H9 (cell line): ENCODE data around the gene NEK6. TPM values are rescaled to one million over a fixed set of nuclear protein-coding genes. Genes with fewer than 3 reads are reported as not detected.
A peak's percentile ranks its signal among the peaks of the same experiment; 100 is the strongest.

Source experiments
- DNase-seq: peaks from one replicate; pipeline ENCODE4 v3.0.0-alpha.2; 2017
- H2AFZ ChIP-seq: one replicate; pipeline ENCODE4 v1.6.1; 2013; ENCODE audit warnings: mild to moderate bottlenecking, low read length, control low read depth, moderate library complexity
- H2AK5ac ChIP-seq: 2 replicates; pipeline ENCODE4 v1.6.1; 2013; ENCODE audit warnings: low read length, control low read depth, mixed read lengths; ENCODE audit not compliant: insufficient read length
- H2BK120ac ChIP-seq: one replicate; pipeline ENCODE4 v1.6.1; 2013; ENCODE audit warnings: low read depth, mild to moderate bottlenecking, low read length, control low read depth, inconsistent platforms; ENCODE audit not compliant: poor library complexity, severe bottlenecking
- H2BK12ac ChIP-seq: 2 replicates; pipeline ENCODE4 v1.6.1; 2013; ENCODE audit warnings: low read length, control low read depth, mixed read lengths, low read depth; ENCODE audit not compliant: insufficient read length
- H2BK15ac ChIP-seq: 2 replicates; pipeline ENCODE4 v1.6.1; 2013; ENCODE audit warnings: low read depth, low read length, control low read depth
- H2BK20ac ChIP-seq: one replicate; pipeline ENCODE4 v1.6.1; 2013; ENCODE audit warnings: low read depth, mild to moderate bottlenecking, low read length, control low read depth, inconsistent platforms; ENCODE audit not compliant: poor library complexity, severe bottlenecking
- H2BK5ac ChIP-seq: 2 replicates; pipeline ENCODE4 v1.6.1; 2013; ENCODE audit warnings: low read length, control low read depth, mixed read lengths; ENCODE audit not compliant: insufficient read length
- H3K14ac ChIP-seq: 2 replicates; pipeline ENCODE4 v1.6.1; 2013; ENCODE audit warnings: low read length, control low read depth; ENCODE audit not compliant: insufficient read depth
- H3K18ac ChIP-seq: 2 replicates; pipeline ENCODE4 v1.6.1; 2013; ENCODE audit warnings: low read depth, mild to moderate bottlenecking, mixed read lengths, low read length, control low read depth; ENCODE audit not compliant: insufficient read length
- H3K23ac ChIP-seq: 2 replicates; pipeline ENCODE4 v1.6.1; 2013; ENCODE audit warnings: low read length, control low read depth, mixed read lengths, low read depth; ENCODE audit not compliant: insufficient read length
- H3K23me2 ChIP-seq: 2 replicates; pipeline ENCODE4 v1.6.1; 2013; ENCODE audit warnings: low read depth, mild to moderate bottlenecking, mixed read lengths, low read length, control low read depth; ENCODE audit not compliant: insufficient read length, poor library complexity, severe bottlenecking
- H3K27ac ChIP-seq: 2 replicates; pipeline ENCODE4 v1.5.1; 2013; ENCODE audit warnings: low read length, control low read depth, mixed read lengths, low read depth; ENCODE audit not compliant: insufficient read length
- H3K27me3 ChIP-seq: 2 replicates; pipeline ENCODE4 v1.6.1; 2013; ENCODE audit warnings: low read length, control low read depth, inconsistent platforms; ENCODE audit not compliant: insufficient read depth
- H3K4ac ChIP-seq: 2 replicates; pipeline ENCODE4 v1.6.1; 2013; ENCODE audit warnings: low read depth, mild to moderate bottlenecking, control low read depth, inconsistent platforms, low read length, moderate library complexity
- H3K4me1 ChIP-seq: 2 replicates; pipeline ENCODE4 v1.6.1; 2013; ENCODE audit warnings: low read length, control low read depth, inconsistent platforms; ENCODE audit not compliant: insufficient read depth
- H3K4me2 ChIP-seq: 2 replicates; pipeline ENCODE4 v1.6.1; 2013; ENCODE audit warnings: low read length, control low read depth, mixed read lengths; ENCODE audit not compliant: insufficient read length, insufficient read depth
- H3K56ac ChIP-seq: 2 replicates; pipeline ENCODE4 v1.6.1; 2013; ENCODE audit warnings: low read depth, mild to moderate bottlenecking, mixed read lengths, low read length, control low read depth; ENCODE audit not compliant: insufficient read length
- H3K79me1 ChIP-seq: 2 replicates; pipeline ENCODE4 v1.6.1; 2013; ENCODE audit warnings: low read depth, mild to moderate bottlenecking, moderate library complexity, low read length, control low read depth, inconsistent platforms; ENCODE audit not compliant: insufficient read depth, poor library complexity, severe bottlenecking
- H3K79me2 ChIP-seq: 2 replicates; pipeline ENCODE4 v1.6.1; 2013; ENCODE audit warnings: low read length, control low read depth, inconsistent platforms; ENCODE audit not compliant: insufficient read depth
- H3K9ac ChIP-seq: 2 replicates; pipeline ENCODE4 v1.6.1; 2013; ENCODE audit warnings: low read length, control low read depth, mixed read lengths; ENCODE audit not compliant: insufficient read length; ENCODE audit errors: extremely low read depth
- H3K9me3 ChIP-seq: one replicate; pipeline ENCODE4 v1.6.1; 2013; ENCODE audit warnings: low read depth, low read length, inconsistent platforms; ENCODE audit not compliant: control insufficient read depth
- H3T11ph ChIP-seq: one replicate; pipeline ENCODE4 v1.6.1; 2013; ENCODE audit warnings: mild to moderate bottlenecking, low read length, control low read depth, inconsistent platforms
- H4K20me1 ChIP-seq: one replicate; pipeline ENCODE4 v1.6.1; 2013; ENCODE audit not compliant: control insufficient read depth, insufficient read length, insufficient read depth
- H4K5ac ChIP-seq: 2 replicates; pipeline ENCODE4 v1.6.1; 2013; ENCODE audit warnings: low read depth, mild to moderate bottlenecking, mixed read lengths, low read length, control low read depth; ENCODE audit not compliant: insufficient read length
- H4K8ac ChIP-seq: replicated peaks from 2 replicates; pipeline ENCODE4 v1.6.1; 2013; ENCODE audit warnings: low read length, control low read depth, mixed read lengths, low read depth; ENCODE audit not compliant: insufficient read length
- H4K91ac ChIP-seq: 2 replicates; pipeline ENCODE4 v1.6.1; 2013; ENCODE audit warnings: low read depth, mild to moderate bottlenecking, moderate library complexity, mixed read lengths, low read length, control low read depth; ENCODE audit not compliant: insufficient read length
- H3K27ac Mint-ChIP-seq, 3 experiments: 2 replicates in 2 of 3; 3 replicates in 1 of 3; pipeline ENCODE4 v1.8.0; 2020 to 2021; ENCODE audit warnings: mixed read lengths in 3 of 3, mild to moderate bottlenecking in 1 of 3, moderate library complexity in 1 of 3
- H3K27me3 Mint-ChIP-seq: 2 replicates; pipeline ENCODE4 v1.8.0; 2021; ENCODE audit warnings: low read depth, mild to moderate bottlenecking, moderate library complexity, mixed read lengths
- H3K36me3 Mint-ChIP-seq, 3 experiments: 2 replicates in 2 of 3; 3 replicates in 1 of 3; pipeline ENCODE4 v1.8.0; 2020 to 2021; ENCODE audit warnings: low read depth in 3 of 3, mixed read lengths in 3 of 3; ENCODE audit not compliant: insufficient read depth in 1 of 3
- H3K4me1 Mint-ChIP-seq, 2 experiments: 2 replicates each; pipeline ENCODE4 v1.8.0; 2020; ENCODE audit warnings: mixed read lengths in 2 of 2
- H3K4me3 Mint-ChIP-seq, 2 experiments: 2 replicates in 1 of 2; 3 replicates in 1 of 2; pipeline ENCODE4 v1.8.0; 2020 to 2021; ENCODE audit warnings: mild to moderate bottlenecking in 2 of 2, mixed read lengths in 2 of 2, moderate library complexity in 1 of 2
- H3K9me3 Mint-ChIP-seq, 2 experiments: 2 replicates in 1 of 2; 3 replicates in 1 of 2; pipeline ENCODE4 v1.8.0; 2020; ENCODE audit warnings: mild to moderate bottlenecking in 2 of 2, mixed read lengths in 2 of 2, moderate library complexity in 1 of 2
- whole genome bisulfite sequencing: extraction: QIAGEN DNeasy Blood & Tissue Kit; methylation state at CpG from one replicate; pipeline ENCODE4 v1.1.7; 2013; ENCODE audit warnings: missing lambda C conversion rate, low lambda C conversion rate, mixed read lengths; ENCODE audit not compliant: insufficient read length; ENCODE audit errors: extremely low coverage; 5-methylcytosine and 5-hydroxymethylcytosine counted together
- total RNA-seq: library from RNA; stranded (reverse); gene quantifications from 2 replicates; pipeline ENCODE4 v1.2.1, GENCODE V29; 2021
- TF ChIP-seq, protein P1 (sequence below): fragments of 200-600 bp; sonication (generic); conservative IDR thresholded peaks from 3 replicates; pipeline ENCODE4 v1.8.0; 2021; ENCODE audit warnings: antibody characterized with exemption, mild to moderate bottlenecking

The NEK6 gene
- total RNA-seq, 1 experiment from 2014 or later = 14.3 TPM

DNA sequence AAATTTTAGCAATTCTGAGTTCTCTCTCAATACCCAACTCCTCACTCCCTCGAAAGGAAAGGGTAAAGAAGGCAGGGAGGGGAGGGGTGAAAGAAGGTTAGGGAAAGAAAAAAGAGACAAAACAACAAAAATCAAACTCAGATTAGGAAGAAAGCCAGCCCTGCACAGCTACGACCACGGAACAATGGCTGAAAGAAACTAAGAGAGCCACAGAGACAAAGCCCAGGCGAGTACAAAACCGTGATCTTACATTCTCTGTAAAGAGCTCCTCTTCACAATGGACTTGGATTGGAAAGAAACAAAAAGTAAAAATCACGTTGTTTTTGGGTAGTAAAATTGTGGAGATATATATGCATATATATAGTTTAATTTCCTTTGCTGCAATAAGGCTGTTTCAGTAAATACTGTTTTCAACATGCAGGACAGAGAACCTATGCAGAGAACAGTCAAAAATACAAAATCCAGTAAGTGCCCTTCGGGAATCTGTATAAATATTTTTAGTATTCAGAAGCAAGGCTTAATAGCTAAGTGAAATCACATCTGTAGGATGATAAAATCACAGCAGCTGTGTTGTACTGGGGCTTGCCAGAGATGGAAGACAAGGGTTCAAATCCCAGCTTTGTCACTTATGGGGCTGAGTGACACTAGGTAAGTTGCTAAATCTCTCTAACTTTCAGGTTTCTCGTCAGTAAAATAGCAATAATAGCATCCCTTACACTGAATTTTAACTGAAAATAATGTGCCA, 140.6 kb downstream of the NEK6 start:
- Histone ChIP-seq H3K56ac (no peak overlapping the region), H3K4me1 (no peaks in the 10 kb centered on the region), H3K27me3 (no peaks in the 10 kb centered on the region), H3K23ac (no peak overlapping the region), H3K4me2 (no peak overlapping the region), H3K9me3 (no peaks in the 10 kb centered on the region), H2AFZ (no peak overlapping the region), H2BK120ac (no peak overlapping the region), H3K79me2 (peaks cover 5% of the 10 kb centered on the region), H4K5ac (no peak overlapping the region), H3K23me2 (no peaks in the 10 kb centered on the region), H3K18ac (no peak overlapping the region), H4K8ac (no peak overlapping the region), H4K20me1 (no peaks in the 10 kb centered on the region), H2BK20ac (no peak overlapping the region), H2BK12ac (no peak overlapping the region), H2AK5ac (no peak overlapping the region), H3K27ac (no peak overlapping the region), H3T11ph (no peak overlapping the region), H3K14ac (no peak overlapping the region), H3K79me1 (no peaks in the 10 kb centered on the region), H4K91ac (no peak overlapping the region), H3K4ac (no peak overlapping the region), H3K9ac (no peak overlapping the region), H2BK15ac (no peak overlapping the region), H2BK5ac (no peak overlapping the region)
- no peak for DNase-seq
- Mint-ChIP-seq H3K9me3 (no peaks in the 10 kb centered on the region), H3K36me3 (peaks cover 0 to 25% (median 14%) of the 10 kb centered on the region in 3 experiments; a peak in 6 of 7 replicates), H3K4me1 (peaks cover 33 to 42% of the 10 kb centered on the region in 2 experiments), H3K27me3 (no peaks in the 10 kb centered on the region), H3K27ac (peak overlapping the region in 2 of 3 experiments; percentile 50 to 80; a peak in 3 of 7 replicates), H3K4me3 (no peak overlapping the region)
- no CpG with 5 or more reads among the region's 8 CpGs for WGBS
- TF ChIP-seq, protein P1, sequence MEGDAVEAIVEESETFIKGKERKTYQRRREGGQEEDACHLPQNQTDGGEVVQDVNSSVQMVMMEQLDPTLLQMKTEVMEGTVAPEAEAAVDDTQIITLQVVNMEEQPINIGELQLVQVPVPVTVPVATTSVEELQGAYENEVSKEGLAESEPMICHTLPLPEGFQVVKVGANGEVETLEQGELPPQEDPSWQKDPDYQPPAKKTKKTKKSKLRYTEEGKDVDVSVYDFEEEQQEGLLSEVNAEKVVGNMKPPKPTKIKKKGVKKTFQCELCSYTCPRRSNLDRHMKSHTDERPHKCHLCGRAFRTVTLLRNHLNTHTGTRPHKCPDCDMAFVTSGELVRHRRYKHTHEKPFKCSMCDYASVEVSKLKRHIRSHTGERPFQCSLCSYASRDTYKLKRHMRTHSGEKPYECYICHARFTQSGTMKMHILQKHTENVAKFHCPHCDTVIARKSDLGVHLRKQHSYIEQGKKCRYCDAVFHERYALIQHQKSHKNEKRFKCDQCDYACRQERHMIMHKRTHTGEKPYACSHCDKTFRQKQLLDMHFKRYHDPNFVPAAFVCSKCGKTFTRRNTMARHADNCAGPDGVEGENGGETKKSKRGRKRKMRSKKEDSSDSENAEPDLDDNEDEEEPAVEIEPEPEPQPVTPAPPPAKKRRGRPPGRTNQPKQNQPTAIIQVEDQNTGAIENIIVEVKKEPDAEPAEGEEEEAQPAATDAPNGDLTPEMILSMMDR = no peak
